Testis (tissue), 2 donors: ENCODE results near the gene CSHL1.

ENCODE experiments used
- CTCF ChIP-seq, 3 experiments: fragments of 450-650 bp in 2 of 3; fragments of 200-600 bp in 1 of 3; sonication (generic) in 1 of 3; IDR thresholded peaks; one replicate each; pipeline ENCODE4 v1.5.1; 2016 to 2019; ENCODE audit warnings: antibody characterized with exemption in 3 of 3, mild to moderate bottlenecking in 2 of 3, moderate library complexity in 1 of 3
- POLR2A ChIP-seq: fragments of 450-650 bp; IDR thresholded peaks from one replicate; pipeline ENCODE4 v1.6.1; 2017; ENCODE audit warnings: antibody characterized with exemption, mild to moderate bottlenecking, moderate library complexity

- no peak for TF ChIP-seq CTCF (IDR thresholded peaks at IDR 0.05)
- TF ChIP-seq POLR2A, result no peak
Observed at GRCh38 chr17:63932721-63933120, 21.7 kb upstream of the CSHL1 start.
